ENCODE data around the gene ZBTB7C.

ZBTB7C gene

DNA sequence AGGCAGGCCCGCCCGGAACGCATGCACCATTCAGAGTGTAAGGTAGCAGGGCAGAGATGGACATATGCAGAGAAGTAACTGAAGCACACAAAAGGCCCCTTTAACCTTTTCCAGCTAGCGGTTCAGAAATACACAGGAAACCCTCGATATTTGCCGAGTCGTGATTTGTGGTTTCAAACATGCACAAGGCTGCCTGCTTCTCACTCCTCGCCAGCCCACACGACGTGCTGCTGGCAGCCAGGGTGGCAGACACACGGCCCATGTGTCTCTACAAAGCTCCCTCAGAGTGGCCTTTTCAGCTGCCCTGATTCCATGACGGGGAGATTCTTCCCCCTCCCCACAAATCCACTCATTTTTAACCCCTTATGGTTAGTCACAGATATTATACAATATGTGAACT lies 23.6 kb downstream of the ZBTB7C start:
- no peak for DNase-seq

DNA sequence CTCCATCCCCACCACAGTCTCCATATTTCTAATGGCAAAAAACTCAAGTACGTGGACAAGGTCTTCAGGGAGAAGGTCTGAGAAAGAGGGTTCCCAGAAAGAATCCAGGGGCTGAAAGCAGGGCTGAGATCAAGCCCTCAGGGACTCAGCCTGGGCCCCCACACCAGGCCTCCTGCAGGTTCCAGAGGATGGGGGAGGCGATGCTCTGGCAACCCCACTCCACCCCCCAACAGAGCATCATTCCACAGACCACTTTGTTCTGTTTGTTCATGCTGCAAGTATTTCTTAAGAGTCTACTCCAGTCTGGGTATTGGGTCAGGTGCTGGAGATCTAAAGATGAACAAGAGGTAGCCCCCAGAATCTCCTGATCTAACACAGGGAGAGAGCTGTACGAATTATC lies 32.2 kb downstream of the ZBTB7C start:
- no peak for DNase-seq

DNA sequence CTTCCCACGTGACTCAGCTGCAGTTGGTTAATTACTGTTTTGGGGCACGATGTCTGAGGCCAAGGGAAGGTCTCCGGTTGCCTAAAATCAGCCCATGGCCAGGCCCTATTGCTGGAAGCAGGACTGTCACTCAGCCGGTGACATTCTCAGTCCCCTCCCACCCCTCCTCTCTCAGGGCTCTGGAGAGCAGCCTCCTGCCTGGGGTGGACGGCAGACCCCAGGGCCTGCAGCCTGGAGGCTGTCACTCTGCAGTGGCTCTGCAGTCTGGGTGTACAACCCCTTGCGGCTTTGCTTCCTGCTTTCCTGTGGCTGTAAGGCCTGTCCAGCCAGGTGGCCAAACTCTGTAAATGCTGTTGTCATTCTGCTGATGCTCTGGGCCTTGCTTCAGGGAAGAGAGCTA lies 32.8 kb downstream of the ZBTB7C start:
- DNase-seq, result no peak

DNA sequence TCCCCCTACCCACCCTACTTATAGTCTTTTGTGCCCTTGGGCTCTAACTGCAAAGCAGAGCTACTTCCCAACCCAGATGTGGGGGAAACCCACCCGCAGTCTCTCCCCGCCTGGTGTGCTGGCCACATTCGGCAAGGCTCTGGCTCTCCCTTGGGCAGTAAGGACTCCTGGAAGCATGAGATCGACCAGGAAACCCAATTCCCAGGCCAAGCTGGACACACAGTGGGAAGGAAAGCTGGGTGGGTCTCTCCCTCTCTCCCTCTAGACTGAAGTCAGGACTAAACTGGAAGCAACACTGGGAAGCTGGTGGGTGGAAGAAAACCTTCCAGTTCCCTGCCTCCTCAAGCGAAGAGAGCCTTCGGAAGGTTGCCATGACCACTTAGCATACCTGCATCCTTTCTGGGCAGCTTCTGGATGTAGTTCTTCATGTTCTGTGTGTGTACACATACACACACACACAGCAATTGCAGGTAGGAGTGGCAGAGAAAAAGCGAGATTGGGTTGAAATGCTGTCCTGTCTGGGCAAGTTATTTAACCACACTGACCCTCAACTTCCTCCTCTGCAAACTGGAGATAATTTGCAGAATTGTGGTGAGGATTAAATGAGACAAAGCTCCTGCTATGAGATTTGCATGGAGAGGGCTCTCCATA lies 33.9 kb downstream of the ZBTB7C start:
- DNase-seq, result no peak

DNA sequence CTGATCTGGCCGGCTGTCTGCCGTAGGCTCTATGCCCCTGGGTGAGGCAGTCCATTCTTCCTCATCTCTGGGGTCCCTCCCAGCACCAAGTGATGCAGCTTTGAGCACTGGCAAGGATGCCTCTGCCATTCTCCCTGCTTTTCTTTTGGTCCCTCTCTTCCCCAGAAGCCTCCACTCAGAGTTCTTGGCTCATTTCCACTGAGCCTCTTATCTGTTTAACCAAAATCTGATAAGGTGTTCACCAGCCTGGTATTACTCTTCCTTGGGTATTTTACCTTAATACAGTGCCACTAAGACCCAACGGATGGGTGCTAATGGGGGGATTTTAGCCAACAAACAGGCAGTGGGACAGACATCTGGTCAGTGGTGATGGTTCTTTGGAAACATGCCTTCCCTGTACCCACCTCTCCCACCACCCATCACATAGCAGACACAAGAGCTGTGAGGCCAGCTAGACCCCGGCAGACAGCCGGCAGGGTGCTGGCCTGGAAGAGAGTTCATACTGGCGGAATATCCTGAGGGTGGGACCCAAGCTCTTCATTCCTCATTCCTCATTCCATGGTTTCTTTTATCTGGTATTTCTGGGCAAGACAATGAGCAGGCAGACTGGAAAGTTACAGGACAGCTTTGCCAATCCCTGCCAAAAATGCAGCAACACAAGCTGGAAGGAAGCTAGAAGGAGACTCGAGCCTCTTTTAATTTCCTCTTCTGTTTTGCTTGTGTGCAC lies 34.6 kb downstream of the ZBTB7C start:
- no peak for DNase-seq

DNA sequence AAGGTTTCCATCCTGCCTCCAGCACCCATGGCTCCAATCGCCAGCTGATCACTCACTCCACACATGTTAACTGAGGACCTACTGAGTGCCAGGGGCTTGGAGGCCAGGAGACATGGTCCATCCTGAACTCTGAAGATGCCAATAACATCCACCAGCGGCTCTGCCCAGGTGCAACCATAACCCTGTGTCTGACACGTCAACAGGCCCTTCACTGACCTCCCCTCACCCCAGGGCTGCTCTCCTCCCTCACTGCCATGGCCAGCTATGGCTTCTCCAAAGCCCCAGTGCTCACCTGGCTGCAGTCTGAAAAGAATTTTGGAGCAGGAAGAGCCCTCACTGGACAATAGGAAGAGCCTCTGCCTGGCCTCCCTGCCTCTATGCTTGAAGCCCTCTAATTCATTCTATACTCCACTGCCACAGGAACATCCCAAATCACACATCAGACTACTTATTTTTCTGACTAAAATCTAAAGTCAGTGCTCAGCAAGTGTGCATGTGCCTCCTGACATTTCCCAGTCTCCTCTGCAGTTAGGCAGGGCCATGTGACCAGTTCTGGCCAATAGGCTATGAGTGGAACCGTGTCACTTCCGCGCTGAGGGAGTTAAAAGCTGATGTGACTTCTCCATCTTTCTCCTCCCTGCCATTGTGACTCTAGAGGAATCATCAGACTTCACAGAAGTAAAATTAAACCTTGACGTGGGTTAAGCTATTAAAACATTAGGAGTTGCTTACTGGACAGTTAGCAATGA lies 37.2 kb downstream of the ZBTB7C start:
- DNase-seq, result no peak

DNA sequence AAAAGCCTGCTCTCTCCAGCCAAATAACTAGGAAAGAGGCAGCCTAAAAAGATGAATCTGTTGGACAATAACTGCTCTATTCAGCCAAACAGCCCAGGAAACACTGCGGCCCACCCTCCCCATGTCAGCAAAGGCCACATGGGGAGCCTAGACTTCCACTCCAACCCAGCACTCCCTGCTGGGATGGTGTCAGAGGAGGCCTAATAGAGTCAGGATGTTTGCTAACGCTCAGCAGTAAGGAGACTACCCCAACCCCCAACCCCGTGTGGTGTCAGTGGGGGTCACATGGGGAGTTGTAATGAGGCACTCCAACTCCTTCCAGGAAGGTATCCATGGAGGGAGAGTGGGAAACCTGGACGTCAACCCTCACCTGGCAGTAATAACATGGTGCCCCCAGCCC lies 41.6 kb downstream of the ZBTB7C start:
- no peak for DNase-seq

DNA sequence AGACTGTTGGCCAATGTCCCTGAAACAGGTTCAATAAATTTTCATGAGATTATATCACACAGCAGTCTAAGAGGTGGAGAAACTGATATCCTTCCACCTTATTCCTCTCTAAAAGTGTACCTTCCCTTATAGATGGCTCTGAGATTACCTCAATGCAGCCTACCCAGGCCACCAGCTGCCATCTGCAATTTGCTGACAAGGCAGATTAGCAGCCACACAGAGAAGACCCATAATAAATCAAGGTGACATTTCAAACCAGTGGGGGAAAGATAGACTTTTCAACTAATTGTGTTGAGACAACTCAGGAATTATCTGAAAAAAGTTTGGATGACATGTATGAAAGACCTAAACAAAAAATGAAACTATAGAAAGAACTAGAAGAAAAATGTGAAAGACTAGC lies 43.2 kb downstream of the ZBTB7C start:
- no peak for DNase-seq

DNA sequence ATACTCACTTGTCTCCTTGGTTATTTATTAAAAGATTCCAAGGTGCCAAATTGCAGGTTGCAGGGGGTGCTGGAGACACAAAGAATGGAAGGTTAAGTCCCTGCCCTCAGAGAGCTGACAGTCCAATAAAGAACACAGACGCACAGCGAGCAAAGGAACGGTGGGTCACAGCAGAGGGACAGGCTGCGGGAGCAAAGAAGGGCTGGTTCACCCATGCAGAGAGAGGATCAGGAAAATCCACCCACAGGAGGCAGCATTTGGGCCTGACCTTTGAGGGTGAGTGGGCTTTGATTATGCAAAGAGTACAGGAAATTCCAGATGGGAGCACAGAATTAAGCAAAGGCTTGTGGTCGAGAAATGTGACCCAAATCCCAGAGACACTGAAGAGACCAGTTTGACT lies 45.0 kb downstream of the ZBTB7C start:
- no peak for DNase-seq

DNA sequence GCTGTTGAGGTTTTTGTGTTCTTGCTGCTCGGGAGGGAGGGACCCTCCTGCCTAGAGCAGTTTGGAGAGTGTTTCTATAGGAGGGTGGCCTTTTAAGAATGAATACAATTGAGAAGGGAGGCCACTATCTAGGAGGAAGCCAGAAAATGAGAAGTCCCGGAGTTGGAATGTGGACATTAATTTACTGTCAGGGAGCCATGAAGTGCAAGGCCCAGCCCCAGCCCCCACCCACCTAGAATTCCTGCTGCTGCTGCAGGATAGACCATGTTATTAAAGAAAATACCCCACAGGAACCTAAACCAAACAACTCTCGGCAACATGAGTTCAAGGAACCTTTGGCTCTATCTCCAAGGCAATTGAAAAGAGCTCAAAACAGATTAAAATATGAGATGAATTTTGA lies 46.0 kb downstream of the ZBTB7C start:
- no peak for DNase-seq

DNA sequence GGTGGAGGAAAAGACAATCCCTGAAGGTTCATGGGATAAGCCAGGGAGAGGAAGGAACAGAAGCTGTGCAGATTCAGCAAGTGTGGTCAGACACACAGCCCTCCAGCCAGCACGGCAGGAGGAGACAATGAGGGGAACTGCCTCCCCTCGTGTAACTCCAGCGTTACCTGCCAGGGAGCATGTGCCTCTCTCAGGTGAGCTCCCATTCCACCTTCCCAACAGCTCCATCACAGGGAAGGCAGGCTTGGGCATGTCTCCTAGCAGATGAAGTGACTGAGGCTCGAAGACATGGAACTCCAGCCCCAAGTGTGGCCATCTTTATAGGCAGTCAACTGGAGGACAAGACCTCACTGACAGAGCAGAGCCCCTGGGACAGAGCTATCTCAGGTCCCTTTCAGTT lies 47.4 kb downstream of the ZBTB7C start:
- no peak for DNase-seq

DNA sequence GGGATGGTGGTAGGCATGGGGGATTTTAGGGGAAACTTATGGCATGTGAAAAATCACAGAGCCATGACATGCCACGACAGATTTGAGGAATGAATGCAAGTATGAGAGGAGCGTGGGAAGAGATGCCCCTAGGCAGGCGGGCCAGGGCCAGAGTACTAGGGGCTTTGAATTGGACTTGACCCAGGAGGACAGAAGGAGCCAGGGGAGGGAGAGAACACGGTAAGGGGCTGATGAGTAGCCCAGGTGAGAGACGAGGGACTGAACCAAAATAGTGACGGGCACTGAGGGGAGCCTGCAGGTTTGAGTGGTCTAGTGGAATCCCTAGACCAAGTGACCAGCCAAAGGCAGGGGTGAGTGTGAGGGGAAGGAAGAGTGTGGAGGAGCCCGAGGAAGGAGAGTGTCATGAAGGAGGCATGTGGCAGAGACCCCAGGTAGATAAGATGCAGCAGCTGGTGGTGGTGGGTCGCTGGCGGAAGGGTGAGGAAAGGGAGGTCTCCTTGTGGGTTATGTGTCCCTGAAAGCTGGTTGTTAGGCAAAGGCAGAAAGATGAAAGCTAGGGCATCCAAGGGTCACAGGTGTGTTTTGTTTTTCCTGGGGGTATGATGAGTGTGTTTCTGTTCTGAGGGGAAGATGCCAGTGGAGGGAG lies 48.7 kb downstream of the ZBTB7C start:
- DNase-seq, result no peak

DNA sequence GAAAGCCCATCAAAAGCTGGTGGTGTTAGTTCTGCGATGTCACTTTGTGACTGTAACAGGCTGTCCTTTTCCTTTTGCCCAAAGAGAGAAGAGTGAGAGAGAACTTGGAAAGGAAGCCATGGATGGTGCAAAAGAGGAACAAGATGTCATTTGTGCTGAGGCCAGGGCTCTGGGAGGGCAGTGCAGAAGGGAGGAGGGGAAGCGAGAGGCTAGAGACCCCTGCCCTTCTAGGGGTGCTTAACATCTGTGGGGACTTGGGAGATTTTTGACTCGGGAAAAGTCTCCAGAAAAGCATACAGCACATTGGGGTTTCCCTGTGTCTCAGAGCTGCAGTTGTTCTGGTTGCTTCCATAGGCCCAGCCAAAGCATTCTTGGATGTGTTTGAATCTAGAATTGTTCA lies 49.6 kb downstream of the ZBTB7C start:
- DNase-seq, result no peak

DNA sequence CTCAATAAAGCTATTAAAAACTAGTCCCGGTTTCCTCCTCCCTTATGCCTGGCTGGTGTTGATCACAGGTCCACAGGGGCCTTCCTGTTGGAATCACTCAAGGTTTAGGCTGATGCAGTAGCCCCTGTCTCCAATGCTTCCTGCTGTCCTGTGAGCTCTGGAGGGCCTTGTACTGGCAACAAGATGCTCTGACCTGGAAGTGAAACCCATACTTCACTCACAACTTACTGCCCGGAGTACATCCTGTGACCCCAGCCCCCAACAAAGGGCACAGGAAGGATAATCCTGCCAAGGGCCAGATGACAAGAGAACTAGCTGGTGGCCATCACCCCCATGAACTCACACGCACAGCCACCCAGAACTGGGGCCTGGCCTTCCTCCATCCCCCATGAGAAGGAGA lies 50.3 kb downstream of the ZBTB7C start:
- DNase-seq, result no peak

DNA sequence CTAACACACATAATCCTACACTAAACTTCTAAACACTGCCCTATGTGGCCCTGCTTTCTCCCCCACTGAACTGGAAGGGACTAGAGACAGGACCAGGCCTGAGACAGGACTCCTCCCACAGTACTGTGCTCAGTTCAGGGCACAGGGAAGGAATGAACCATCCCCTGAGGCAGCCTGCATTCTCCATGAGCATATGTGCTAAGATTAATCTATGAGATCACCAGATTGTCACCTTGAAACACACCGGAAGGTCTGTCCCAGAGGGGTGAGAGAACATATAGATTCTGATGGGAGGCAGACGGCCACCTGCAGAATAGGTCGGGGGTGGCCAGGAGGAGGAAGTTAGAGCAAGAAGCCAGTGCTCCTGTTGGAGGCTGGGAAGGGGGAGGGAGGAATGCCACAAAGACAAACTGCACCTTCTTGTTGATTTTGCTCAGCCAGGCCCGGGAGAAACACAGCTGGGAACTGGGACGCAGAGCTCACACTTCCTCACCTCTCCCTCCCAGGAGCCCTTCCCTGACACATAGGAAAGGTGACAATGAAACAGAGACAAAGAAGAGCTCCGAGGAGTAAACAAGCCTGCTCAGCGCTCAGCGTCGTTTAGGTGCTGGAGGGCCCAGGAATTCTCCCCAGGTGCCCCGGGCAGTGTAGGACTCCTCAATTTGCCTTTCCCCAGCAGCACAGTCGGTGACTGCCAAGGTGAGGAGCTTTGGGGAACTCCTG lies 52.1 kb downstream of the ZBTB7C start:
- DNase-seq, result no peak

DNA sequence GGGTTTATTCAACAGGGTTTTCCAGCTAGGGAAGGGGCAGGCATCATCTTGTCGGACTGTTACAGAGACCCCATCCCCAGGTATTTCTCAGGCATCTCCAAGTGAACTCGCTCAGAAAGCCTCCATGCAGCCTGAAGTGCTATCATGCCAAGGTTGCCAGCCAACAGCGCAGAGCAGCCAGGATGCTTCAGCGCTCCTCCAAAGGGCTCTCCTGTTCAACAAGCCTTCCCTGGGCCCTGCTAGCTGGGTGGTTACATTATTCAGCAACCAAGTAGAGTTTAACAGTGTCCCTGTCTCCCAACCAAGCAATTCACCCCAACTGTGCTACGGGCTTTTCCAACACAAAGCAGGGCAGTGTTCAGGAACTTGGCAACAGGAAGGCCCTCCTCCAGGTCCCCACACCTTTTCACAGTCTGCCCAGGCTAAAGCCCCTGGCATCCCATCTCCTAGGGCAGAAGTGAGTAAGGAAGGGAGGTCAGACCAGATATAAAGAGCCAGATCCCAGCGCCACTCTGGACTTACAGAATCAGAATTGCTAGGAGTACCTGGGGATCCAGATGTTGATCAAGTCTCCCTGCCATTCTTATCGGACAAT lies 52.9 kb downstream of the ZBTB7C start:
- DNase-seq, result no peak

DNA sequence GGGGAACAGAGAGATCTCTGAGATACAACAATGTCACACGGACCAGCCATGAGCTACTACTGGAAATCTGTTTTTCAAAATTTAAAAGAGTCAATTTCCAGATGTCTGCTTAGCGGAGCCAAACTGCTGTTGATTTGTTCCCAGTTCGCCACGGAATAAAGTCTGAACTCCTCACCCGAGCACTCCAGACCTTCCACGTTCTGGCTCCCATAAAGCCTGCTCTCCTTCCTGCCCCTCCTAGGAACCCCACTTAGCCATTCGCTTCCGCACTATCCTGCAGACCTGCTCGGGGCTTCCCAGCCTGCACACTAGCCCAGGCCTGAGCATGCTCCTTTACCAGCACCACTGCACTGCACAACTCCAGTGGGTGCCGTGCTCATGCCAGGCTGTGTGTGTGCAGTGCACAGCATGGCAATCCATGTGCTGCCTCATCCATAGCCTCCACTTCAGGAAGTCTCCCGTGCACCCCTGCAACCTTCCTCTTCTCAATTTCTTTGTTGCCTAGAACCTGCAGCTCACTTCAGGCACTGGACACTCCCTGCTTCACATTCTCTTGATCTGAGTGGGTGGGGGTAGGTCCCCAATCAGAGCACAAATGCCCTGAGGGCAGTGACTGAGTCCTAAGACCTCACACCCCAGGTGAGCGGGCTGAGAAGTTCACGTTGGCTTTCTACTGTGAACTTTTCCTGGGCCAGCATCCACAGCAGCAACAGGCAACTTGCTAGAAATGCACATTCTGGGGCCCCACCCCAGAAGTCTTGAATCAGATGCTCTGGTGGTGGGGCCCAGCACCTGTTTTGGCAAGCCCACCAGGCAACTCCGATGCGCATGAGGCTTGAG lies 53.7 kb downstream of the ZBTB7C start:
- no peak for DNase-seq

DNA sequence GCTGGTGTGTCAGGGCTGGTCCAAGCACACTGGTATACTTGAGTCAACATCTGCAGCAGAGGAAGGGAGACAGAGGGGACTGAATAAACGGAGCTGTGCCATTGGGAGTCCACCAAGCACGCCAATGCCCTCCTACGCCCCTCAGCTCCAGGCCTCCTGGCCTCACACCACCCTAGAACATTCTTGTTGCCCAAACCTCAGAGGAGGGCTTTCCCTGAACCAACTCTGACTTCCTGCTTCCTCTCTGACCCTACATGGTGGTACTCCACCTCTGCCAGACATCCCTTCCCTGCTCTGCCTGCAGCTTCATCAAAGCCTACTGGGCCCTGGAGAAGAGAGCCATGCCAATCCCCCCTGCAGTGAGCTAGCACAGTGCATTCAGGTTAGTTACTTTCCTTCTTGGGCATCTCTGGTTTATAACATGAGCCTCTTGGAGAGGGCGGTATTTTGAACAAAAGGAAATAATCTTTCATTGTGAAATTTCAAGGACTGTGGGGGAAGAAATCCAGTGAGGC lies 54.4 kb downstream of the ZBTB7C start:
- no peak for DNase-seq

DNA sequence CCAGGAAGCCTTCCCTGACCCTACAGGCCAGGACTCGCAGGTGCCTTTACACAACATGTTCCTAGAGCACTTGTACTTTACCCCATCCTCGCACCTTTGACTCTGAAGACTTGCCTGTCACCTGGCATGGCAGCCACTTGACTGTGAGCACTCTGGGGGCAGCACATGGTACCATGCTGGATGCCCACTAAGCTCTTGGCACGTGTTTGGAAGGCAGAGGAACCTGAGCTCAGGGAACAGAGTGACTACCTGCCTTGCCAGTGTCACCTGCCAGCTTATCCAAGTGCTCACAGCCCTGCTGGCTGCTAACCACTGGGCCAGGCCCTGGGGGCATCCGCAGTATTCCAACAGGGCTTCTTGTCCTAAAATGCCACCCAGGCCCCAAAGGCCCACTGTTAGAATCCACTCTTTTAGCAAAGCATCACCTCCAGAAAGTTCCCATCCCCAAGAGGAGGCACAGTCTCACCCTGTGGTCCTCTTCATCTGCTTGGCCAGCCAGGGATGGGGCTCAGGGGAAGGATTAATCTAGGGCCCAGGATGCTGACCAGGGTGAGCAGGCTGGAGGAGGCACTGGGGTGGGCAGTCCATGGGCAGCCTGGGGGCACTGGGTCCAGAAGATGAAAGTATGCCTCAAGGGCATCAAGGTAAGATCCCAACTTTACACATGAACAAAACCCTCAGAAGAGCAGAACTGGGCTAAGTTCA lies 57.0 kb downstream of the ZBTB7C start:
- no peak for DNase-seq

DNA sequence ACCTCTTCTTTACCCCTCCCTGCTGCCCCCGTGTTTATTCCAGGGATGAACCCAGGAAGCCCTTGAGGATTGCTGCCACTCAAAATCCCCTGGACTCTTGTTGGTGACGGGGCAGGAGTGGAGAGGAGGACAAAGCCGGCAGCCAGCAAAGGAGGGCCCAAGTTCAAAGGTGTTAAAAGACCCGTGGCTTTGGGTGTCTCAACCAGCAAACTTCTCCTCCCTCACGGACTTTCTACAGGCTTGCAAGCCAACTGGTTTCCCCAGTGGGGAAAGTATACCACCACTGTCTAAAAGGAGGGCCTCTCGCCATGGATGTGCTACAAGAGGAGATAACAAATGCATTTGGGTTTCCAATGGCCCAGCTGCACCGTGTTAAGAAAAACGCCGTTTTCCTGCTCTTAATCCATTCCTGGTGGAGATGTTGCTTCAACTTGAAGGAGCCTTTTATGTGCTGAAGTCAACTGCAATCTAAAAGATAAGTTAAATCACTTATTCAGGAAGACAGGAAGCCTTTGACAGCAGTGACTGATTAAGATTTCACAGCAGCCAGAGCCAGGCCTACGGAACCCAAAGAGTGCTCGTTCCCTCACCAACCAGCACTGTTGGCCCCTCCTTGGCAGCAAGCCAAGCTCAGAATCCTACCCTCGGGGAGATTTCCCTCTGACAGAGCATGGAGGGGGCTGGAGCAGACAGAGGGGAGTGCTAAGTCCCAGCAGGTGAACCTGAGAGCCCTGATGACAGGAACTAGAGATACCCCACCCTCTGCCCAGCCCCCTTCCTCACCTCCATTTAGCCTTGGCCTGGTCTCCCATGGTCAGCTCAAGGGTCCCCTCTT lies 57.8 kb downstream of the ZBTB7C start:
- DNase-seq, result no peak

Data from DMS 273 treated with DMSO at 0.1 percent for 48 hours (cell line).